Skeletal muscle tissue (tissue), 4 donors: ENCODE data around the gene SOCS2. TPM values are rescaled to one million over a fixed set of nuclear protein-coding genes. Genes with fewer than 3 reads are reported as not detected.

ENCODE experiments used
- H3K27ac ChIP-seq: one replicate; pipeline ENCODE4 v1.7.0; 2013; ENCODE audit warnings: mild to moderate bottlenecking, low read depth, low read length, inconsistent platforms
- H3K27me3 ChIP-seq, 3 donors: one replicate each; pipeline ENCODE4 v1.7.0; 2013; ENCODE audit warnings: low read length in 3 of 3; ENCODE audit not compliant: control insufficient read depth in 3 of 3, insufficient read depth in 3 of 3
- H3K36me3 ChIP-seq, 3 donors: one replicate each; pipeline ENCODE4 v1.7.0; 2013; ENCODE audit warnings: low read length in 3 of 3; ENCODE audit not compliant: control insufficient read depth in 3 of 3, insufficient read depth in 3 of 3
- H3K4me1 ChIP-seq, 3 donors: one replicate each; pipeline ENCODE4 v1.7.0; 2013; ENCODE audit warnings: low read length in 3 of 3, mild to moderate bottlenecking in 3 of 3; ENCODE audit not compliant: control insufficient read depth in 3 of 3, insufficient read depth in 3 of 3
- H3K4me3 ChIP-seq, 3 donors: one replicate each; pipeline ENCODE4 v1.7.0; 2013; ENCODE audit warnings: low read length in 3 of 3
- H3K9ac ChIP-seq, 3 donors: one replicate each; pipeline ENCODE4 v1.7.0; 2013; ENCODE audit warnings: low read length in 3 of 3, mild to moderate bottlenecking in 3 of 3, moderate library complexity in 2 of 3, low read depth in 1 of 3
- H3K9me3 ChIP-seq, 3 donors: one replicate each; pipeline ENCODE4 v1.7.0; 2013; ENCODE audit warnings: low read length in 3 of 3; ENCODE audit not compliant: control insufficient read depth in 3 of 3
- total RNA-seq: library from RNA; depleted of rRNA; stranded (reverse); fragments of >200 nt; gene quantifications from one replicate; pipeline ENCODE4 v1.2.3, GENCODE V29; 2014
- donor health status: Osteomylitis.

Gene SOCS2
- total RNA-seq, 1 donor from 2014 or later, result 13.6 TPM

DNA sequence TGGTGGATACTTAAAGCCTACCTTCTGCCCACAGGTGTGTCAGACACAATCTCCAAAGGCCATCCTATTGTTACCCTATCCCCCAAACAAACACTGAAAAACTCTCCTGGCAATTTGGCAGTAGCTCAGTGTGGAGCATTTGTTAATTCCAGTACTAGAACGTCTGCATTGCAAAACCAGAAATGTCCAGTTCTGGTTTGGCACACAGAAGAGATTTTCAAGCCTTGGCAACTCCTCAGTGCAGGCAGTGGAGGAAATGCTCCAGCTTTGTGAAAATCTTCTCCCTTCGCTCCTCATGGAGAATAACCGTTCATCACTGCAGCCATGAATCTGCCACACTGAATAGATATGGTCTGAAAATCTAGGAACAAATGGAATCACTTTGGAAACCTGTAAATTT, 5.3 kb upstream of the SOCS2 start:
- Histone ChIP-seq H3K4me1 (peaks cover 11 to 20% (median 17%) of the 10 kb centered on the region in 3 donors), H3K9me3 (no peaks in the 10 kb centered on the region), H3K9ac (no peak overlapping the region), H3K36me3 (no peaks in the 10 kb centered on the region), H3K27ac (no peak overlapping the region), H3K27me3 (peaks cover 2 to 3% (median 3%) of the 10 kb centered on the region in 3 donors), H3K4me3 (no peak overlapping the region)

DNA sequence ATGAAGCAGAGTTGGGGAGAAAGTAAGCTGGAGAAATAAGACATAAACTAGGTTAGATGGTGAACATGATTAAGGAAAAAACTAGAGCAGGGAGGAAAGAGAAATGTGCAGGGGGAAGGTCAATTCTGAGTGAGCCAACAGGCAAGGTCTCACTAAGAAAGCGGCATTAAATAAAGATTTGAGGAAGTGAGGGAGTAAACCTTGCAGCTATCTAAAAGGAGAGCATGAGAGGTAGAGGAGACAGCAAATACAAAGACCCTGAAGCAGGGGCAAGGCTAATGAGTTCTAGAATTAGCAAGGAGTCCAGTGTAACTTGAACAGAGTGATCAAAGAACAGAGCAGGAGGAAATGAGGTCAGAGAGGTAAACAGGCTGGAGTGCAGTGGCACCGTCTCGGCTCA, 4.4 kb upstream of the SOCS2 start:
- Histone ChIP-seq H3K9me3 (no peaks in the 10 kb centered on the region), H3K4me1 (peaks cover 20 to 29% (median 26%) of the 10 kb centered on the region in 3 donors), H3K36me3 (no peaks in the 10 kb centered on the region), H3K27me3 (peaks cover 12% of the 10 kb centered on the region in 3 donors), H3K4me3 (no peak overlapping the region), H3K9ac (no peak overlapping the region), H3K27ac (no peak overlapping the region)

DNA sequence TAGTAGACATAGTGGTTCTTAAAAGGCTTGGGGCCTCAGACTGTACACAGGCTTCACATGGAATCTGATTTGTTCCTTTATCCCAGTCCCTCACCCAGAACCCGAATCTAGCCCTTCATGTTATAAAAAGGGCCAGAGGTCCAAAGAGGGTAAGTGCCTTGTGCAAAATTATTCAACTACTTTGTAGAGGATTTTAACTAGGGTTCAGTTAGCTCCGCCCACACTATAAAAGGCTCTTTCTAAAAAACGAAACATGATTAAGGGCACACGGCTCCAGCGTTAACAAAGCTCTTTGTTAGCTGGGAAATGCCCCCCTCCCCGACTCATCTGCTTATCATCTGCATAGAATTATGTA, 3.2 kb upstream of the SOCS2 start:
- Histone ChIP-seq H3K4me1 (peaks cover 25 to 38% (median 31%) of the 10 kb centered on the region in 3 donors), H3K36me3 (no peaks in the 10 kb centered on the region), H3K27me3 (peaks cover 19 to 20% (median 20%) of the 10 kb centered on the region in 3 donors), H3K9me3 (no peaks in the 10 kb centered on the region), H3K4me3 (peak overlapping the region in 2 of 3 donors; percentile 65 to 83), H3K27ac (no peak overlapping the region), H3K9ac (no peak overlapping the region)

DNA sequence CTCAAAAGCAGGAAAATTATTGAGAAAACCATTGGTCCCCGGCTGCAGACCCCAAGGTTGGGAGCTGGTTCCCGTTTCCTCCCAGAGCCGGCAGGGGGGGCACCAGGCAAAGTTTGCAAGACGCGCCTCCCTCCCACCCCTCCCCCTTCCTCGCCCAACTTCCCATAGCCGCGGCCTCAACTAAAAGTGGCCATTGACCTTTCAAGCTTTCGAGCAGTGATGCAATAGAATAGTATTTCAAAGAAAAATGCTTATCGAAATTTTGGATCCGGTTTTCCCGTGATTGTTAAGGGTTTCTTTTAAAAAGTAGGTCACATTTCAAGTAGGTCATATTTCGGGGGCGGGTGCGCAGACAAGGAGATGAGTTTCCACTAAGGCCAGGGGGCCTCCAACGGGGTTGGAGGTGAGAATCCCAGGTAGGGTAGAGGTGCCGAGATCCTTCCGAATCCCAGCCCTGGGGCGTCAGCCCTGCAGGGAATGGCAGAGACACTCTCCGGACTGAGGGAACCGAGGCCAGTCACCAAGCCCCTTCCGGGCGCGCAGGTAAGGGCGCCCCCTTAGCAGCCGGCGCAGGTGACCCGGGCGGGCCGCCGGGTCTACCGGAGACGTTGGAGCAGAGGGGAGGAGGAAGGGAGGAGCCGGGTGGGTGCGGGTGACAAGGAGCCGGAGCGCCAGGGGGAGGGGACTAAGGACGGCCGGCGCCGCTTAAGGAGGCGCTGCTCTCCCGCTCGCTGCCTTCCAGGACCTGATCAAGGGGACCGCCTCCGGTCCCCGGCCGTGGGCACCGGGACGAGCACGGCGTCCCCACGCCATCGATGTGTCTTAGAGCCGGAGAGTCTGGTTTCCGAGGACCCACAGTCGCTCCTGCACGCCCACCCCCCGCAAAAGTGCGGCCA, 2.6 kb upstream of the SOCS2 start:
- Histone ChIP-seq H3K4me1 (peaks cover 25 to 38% (median 31%) of the 10 kb centered on the region in 3 donors), H3K27ac (peak overlapping the region; percentile 84), H3K9ac (peak overlapping the region; percentile 60 to 78 (median 70)), H3K27me3 (peaks cover 19 to 20% (median 20%) of the 10 kb centered on the region in 3 donors), H3K4me3 (peak overlapping the region; percentile 83 to 87 (median 84)), H3K9me3 (no peaks in the 10 kb centered on the region), H3K36me3 (no peaks in the 10 kb centered on the region)

DNA sequence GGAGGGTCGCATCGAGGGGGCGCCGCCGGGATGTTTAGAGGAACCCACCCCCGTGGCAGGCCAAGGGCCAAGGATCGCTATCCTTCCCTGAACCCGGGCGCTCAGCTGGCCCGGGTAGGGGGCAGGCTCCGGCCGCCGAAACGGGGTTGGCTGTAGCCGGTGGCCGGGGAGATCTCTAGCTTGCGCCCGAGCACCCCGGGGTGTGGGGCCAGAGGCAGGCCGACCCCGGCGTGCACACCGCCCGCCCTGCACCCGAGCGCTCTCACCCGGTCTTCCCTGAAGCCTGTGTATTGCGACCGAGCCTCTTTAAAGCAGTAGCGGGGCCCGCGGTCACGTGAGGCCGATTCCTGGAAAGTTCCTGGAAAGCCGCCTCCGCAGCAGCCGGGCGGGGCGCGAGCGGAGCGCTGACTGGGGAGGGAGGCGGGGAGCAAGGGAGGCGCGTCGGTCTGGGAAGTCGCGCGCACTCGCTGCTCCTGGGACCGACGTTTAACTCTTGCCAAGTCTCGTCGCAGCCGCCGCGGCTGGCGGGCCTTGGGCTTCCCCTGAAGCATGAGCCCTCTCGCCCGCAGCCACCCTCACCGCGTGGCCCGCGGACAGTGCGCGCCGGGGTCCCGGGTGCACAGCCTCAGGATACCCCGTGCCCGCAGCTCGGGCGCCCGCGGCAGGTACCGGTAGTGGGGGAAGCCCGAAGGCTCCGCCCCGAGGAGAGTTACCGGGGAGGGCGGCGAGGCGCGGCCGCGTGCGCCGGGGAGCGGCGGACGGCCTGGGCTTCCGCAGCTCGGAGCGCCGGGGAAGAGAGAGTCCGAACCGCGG, 1.7 kb upstream of the SOCS2 start:
- Histone ChIP-seq H3K4me1 (peaks cover 25 to 38% (median 31%) of the 10 kb centered on the region in 3 donors), H3K4me3 (peak overlapping the region; percentile 83 to 87 (median 84)), H3K9me3 (no peaks in the 10 kb centered on the region), H3K27me3 (peaks cover 19 to 20% (median 20%) of the 10 kb centered on the region in 3 donors), H3K36me3 (no peaks in the 10 kb centered on the region), H3K27ac (peak overlapping the region; percentile 84), H3K9ac (peak overlapping the region; percentile 60 to 78 (median 61))

DNA sequence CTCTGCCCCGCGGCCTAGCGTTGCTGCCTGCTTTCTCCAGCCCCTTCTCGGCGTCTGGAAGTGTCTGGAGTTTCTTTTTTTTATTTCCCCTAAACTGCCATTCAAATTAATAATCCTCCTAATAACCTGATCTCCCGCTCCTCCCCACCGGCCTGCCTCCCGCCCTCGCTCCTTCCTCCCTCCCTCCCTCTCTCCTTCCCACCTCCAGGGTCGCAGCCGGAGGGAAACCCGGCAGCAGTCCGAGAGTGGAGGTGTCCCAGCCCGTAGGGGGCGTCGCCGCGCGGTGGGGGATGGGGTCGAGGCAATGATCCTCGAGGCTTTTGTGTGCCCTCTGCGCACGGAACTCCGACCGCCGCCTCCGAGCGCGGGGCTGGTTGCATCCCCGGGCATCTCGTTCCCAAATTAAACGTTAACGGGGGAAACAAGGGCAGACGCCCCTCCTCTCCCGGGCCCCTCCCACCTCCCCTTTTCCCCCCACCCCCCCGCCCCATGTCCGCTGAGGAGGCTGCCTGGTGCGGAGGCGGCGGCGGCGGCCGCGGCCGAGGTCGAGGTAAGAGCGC, 1.0 kb upstream of the SOCS2 start:
- Histone ChIP-seq H3K9me3 (no peaks in the 10 kb centered on the region), H3K4me1 (peaks cover 25 to 38% (median 31%) of the 10 kb centered on the region in 3 donors), H3K27ac (peak overlapping the region; percentile 84), H3K4me3 (peak overlapping the region; percentile 83 to 87 (median 84)), H3K9ac (peak overlapping the region; percentile 60 to 78 (median 61)), H3K27me3 (peaks cover 19 to 20% (median 20%) of the 10 kb centered on the region in 3 donors), H3K36me3 (no peaks in the 10 kb centered on the region)

DNA sequence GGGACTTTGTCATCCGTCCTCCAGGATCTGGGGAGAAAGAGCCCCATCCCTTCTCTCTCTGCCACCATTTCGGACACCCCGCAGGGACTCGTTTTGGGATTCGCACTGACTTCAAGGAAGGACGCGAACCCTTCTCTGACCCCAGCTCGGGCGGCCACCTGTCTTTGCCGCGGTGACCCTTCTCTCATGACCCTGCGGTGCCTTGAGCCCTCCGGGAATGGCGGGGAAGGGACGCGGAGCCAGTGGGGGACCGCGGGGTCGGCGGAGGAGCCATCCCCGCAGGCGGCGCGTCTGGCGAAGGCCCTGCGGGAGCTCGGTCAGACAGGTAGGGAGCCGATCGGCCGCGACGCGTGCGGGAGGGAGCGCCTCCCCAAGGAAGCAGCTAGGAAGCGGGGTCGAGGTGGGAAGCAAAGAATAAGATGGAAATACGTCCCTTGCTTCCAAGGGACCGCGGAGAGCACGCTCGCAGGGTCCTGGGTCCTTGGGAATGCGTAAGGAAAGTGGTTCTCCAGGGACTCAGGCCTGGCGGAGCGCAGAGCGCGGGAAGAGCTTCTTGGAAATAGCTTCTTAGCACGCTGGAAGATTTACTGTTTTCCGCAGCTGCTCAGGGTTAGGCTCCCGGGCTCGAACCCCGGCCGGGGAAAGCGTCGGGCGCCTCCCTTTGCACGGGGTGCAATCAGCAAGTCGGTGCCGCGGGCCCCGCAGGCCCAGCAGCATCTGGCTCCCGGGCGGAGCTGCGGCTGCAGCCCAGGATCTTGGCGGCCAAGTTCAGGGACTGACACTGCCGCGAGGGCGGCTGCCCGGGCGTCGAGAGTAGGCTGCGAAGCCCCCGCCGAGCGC, 457 bp downstream of the SOCS2 start:
- Histone ChIP-seq H3K9ac (peak overlapping the region; percentile 69 to 75 (median 75)), H3K27me3 (peaks cover 19 to 20% (median 20%) of the 10 kb centered on the region in 3 donors), H3K9me3 (no peaks in the 10 kb centered on the region), H3K4me3 (peak overlapping the region; percentile 83 to 86 (median 84)), H3K36me3 (no peaks in the 10 kb centered on the region), H3K4me1 (peaks cover 25 to 38% (median 31%) of the 10 kb centered on the region in 3 donors), H3K27ac (peak overlapping the region; percentile 56)

DNA sequence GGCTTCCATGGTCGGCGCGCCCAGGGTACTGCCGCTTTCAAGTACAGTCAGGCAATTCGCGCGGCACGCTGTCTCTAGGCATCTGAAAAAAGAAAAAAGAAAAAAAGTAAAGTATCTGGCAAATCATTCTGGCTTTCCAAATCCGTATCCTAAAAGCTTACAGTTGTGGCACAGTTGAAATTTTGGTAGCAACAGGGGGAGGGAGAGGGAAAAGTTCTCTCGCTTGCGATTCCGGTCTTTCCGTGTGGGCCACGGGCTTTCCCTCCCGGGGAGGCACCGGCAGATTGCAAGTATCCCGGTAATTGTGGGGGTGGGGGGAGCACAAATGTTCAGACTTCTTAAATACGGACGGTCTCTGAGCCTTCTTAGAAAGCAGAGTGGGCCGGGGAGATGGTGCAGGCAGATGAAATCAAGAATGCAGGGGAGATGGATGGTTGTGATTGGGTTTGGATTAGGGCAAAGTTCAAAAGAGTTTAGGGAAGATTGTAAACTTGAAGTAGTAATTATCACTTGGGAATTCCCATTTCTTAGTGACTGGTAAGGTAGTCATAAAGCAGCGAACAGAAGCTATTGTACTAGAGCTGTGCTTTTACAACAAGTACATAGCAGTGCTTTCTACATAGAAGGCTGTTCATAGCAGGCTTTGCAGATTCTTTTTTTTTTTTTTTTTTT, 1.2 kb downstream of the SOCS2 start:
- Histone ChIP-seq H3K9ac (peak overlapping the region; percentile 69 to 75 (median 75)), H3K9me3 (no peaks in the 10 kb centered on the region), H3K4me1 (peaks cover 25 to 38% (median 31%) of the 10 kb centered on the region in 3 donors), H3K4me3 (peak overlapping the region; percentile 83 to 86 (median 84)), H3K27me3 (peaks cover 19 to 20% (median 20%) of the 10 kb centered on the region in 3 donors), H3K27ac (peak overlapping the region; percentile 56), H3K36me3 (no peaks in the 10 kb centered on the region)
